HL-60 (cell line): ENCODE results near the gene SEPTIN1.

Experiments
- DNase-seq, 2 experiments: peaks; one replicate each; pipeline ENCODE4 v3.0.0-alpha.2; 2010 to 2020; ENCODE audit warnings: low read depth in 1 of 2, low spot score in 1 of 2
- H3K27ac ChIP-seq: fragments of 250-450 bp; sonication (Bioruptor Pico); replicated peaks from 2 replicates; pipeline ENCODE4 v1.5.1; 2020; ENCODE audit warnings: mild to moderate bottlenecking, moderate library complexity
- H3K27me3 ChIP-seq: fragments of 250-450 bp; sonication (Bioruptor Pico); 2 replicates; pipeline ENCODE4 v1.5.1; 2021; ENCODE audit warnings: mild to moderate bottlenecking, moderate library complexity; ENCODE audit not compliant: insufficient read depth, poor library complexity, severe bottlenecking
- H3K4me3 ChIP-seq: replicated peaks from 2 replicates; pipeline ENCODE4 v1.5.1; 2011; ENCODE audit warnings: mild to moderate bottlenecking, control low read depth, low read length; ENCODE audit not compliant: insufficient read depth
- CTCF ChIP-seq: IDR thresholded peaks from one replicate; pipeline ENCODE4 v1.5.1; 2011; ENCODE audit warnings: low read length, control low read depth, inconsistent platforms; ENCODE audit not compliant: insufficient read depth
- GABPA ChIP-seq: IDR thresholded peaks from 2 replicates; pipeline ENCODE4 v1.6.1; 2012; ENCODE audit warnings: low read depth
- POLR2AphosphoS5 ChIP-seq: IDR thresholded peaks from 2 replicates; pipeline ENCODE4 v1.6.1; 2012; ENCODE audit warnings: low read depth
- REST ChIP-seq: IDR thresholded peaks from 2 replicates; pipeline ENCODE4 v1.6.1; 2012; ENCODE audit warnings: low read depth; ENCODE audit not compliant: insufficient replicate concordance
- SPI1 ChIP-seq: IDR thresholded peaks from 2 replicates; pipeline ENCODE4 v1.6.1; 2012; ENCODE audit warnings: low read depth, mild to moderate bottlenecking, borderline replicate concordance

SEPTIN1 gene

GRCh38 chr16:30352488-30353401, 29.6 kb downstream of the SEPTIN1 start:
- no peak for DNase-seq
- TF ChIP-seq REST, result no peak
- H3K27ac ChIP-seq, result no peak overlapping the region
- no peak overlapping the region for H3K4me3 ChIP-seq
- no peaks in the 10 kb centered on the region for H3K27me3 ChIP-seq

GRCh38 chr16:30351586-30352419, 30.6 kb downstream of the SEPTIN1 start:
- TF ChIP-seq CTCF (no peak), GABPA (no peak), REST (no peak), SPI1 (no peak), POLR2AphosphoS5 (no peak)
- Histone ChIP-seq H3K27me3 (no peaks in the 10 kb centered on the region), H3K27ac (no peak overlapping the region), H3K4me3 (no peak overlapping the region)
- DNase-seq, result no peak

GRCh38 chr16:30351001-30351441, 31.3 kb downstream of the SEPTIN1 start:
- H3K27me3 ChIP-seq, result no peaks in the 10 kb centered on the region
- no peak overlapping the region for H3K27ac ChIP-seq
- no peak for TF ChIP-seq GABPA
- no peak for TF ChIP-seq REST
- TF ChIP-seq CTCF, result no peak
- TF ChIP-seq SPI1, result no peak
- no peak for TF ChIP-seq POLR2AphosphoS5
- no peak for DNase-seq
- no peak overlapping the region for H3K4me3 ChIP-seq
